ENCODE data around the gene LRRC46. TPM values are rescaled to one million over a fixed set of nuclear protein-coding genes. Genes with fewer than 3 reads are reported as not detected.

Gene LRRC46
- total RNA-seq, 1 donor from 2014 or later = 11.6 TPM

GRCh38 chr17:47877368-47878034 is 46.0 kb downstream of the LRRC46 start:
- Histone ChIP-seq H3K27me3 (ENCODE audit: low read depth) (peaks cover 9% of the 10 kb centered on the region), H3K36me3 (no peaks in the 10 kb centered on the region), H3K27ac (no peak overlapping the region), H3K9me3 (no peaks in the 10 kb centered on the region), H3K4me3 (no peak overlapping the region), H3K4me1 (peaks cover 23% of the 10 kb centered on the region)
- no peak for TF ChIP-seq CTCF (IDR thresholded peaks at IDR 0.05)
- ATAC-seq (no peak), DNase-seq (no peak)
- intact Hi-C loops (cut with DNase I) = no loop called here

DNA sequence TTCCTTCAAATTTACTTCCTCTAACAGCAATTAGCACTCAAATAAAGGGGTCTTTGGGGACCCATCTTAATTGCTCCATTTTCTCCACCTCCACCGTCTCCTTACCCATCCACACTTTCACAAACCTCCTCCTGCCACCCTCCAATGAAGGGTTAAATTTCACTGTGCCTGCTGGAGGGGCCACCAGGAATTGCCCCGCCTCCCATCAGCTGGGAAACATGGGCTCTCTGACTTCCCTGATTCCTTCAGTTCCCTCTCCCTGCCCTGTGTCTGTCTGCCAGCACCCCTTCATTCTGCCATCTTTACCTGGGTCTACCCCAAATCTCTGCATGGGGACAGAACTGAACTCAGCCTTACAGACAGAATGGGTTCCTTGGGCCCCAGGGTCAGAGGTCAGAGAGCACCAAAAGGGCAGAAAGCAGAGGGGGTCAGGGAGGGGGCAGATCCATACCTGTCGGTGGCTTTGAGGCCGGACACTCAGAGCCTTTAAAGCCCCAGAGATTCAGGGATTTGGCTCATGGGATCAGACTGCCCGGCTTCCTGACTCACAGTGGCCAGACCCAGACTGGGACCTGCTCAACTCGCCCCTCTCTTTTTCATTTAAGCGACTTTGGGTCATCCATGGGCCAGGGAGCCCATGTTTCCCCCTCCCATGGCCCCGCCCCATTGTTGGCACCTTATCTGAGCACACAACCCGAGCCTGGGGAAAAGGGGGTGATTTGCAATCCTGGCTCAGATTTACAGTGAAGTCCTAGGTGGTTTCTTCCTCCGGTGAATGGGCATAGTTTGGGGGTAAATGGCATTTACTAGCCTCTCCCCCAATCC is 46.9 kb downstream of the LRRC46 start:
- Histone ChIP-seq H3K27ac (no peak overlapping the region), H3K27me3 (ENCODE audit: low read depth) (peaks cover under 1% of the 10 kb centered on the region), H3K36me3 (no peaks in the 10 kb centered on the region), H3K9me3 (no peaks in the 10 kb centered on the region), H3K4me1 (peaks cover 25% of the 10 kb centered on the region), H3K4me3 (no peak overlapping the region)
- no peak for TF ChIP-seq CTCF (IDR thresholded peaks at IDR 0.05)
- DNase-seq (no peak), ATAC-seq (no peak)
- intact Hi-C loops (cut with DNase I) = no loop called here

DNA sequence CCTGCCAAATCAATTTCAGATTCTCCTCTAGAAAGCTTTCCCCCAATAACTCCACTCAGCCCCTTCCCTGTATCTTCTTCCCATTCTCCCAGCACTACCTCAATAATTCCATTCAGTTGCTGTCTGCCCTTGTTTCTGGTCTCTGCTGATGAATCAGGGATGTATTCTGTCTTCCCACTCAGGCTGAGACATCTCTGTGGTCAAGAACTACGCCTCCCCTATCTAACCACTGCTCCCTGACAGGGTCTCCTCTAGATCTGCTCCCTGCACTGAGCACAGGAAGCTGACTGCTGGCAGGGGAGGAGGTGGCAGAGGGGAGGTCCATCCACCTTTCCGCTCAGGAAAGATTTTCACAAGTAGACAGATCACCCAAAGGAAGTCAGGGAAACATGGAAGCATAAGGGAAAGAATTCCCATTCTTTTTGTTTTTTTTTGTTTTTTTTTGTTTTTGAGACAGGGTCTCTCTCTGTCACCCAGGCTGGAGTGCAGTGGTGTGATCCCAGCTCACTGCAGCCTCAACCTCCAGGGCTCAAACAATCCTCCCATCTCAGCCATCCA is 47.6 kb downstream of the LRRC46 start:
- H3K9me3 ChIP-seq = no peaks in the 10 kb centered on the region
- no peaks in the 10 kb centered on the region for H3K27me3 ChIP-seq (ENCODE audit: low read depth)
- H3K27ac ChIP-seq = no peak overlapping the region
- H3K4me3 ChIP-seq = no peak overlapping the region
- DNase-seq = no peak
- peaks cover 25% of the 10 kb centered on the region for H3K4me1 ChIP-seq
- no peak for ATAC-seq
- no peak for TF ChIP-seq CTCF (IDR thresholded peaks at IDR 0.05)
- intact Hi-C loops (cut with DNase I) = no loop called here
- H3K36me3 ChIP-seq = no peaks in the 10 kb centered on the region

DNA sequence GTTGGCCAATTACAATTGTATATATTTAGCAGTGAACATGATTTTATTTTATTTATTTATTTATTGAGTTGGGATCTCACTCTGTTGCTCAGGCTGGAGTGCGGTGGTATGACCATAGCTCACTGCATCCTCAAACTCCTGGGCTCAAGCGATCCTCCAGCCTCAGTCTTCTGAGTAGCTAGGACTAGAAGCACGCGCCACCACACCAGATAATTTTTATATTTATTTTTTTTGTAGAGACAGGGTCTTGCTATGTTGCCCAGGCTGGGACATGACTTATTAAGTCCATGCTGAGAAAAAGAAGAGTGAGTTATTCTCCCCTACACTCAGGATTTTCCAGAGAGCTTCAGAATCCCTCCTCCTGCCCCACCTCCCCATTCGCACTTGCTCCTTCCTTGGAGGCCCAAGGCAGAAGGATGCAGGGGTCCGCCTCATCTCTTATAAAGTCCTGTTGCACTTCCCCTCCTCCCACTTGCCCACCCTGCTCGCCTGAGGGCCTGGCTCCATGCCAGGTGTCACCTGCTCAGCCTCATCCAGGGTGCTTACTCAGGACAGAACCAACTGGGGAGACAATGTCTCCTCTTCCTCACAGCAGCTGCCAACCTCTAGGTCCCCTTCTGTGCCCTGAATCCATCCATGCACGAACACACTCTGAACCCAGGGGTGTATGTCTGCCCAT is 48.4 kb downstream of the LRRC46 start:
- Histone ChIP-seq H3K4me3 (no peak overlapping the region), H3K27ac (no peak overlapping the region), H3K4me1 (peaks cover 25% of the 10 kb centered on the region), H3K36me3 (no peaks in the 10 kb centered on the region), H3K27me3 (ENCODE audit: low read depth) (no peaks in the 10 kb centered on the region), H3K9me3 (no peaks in the 10 kb centered on the region)
- DNase-seq (no peak), ATAC-seq (no peak)
- no peak for TF ChIP-seq CTCF (IDR thresholded peaks at IDR 0.05)
- intact Hi-C loops (cut with DNase I) = no loop called here

DNA sequence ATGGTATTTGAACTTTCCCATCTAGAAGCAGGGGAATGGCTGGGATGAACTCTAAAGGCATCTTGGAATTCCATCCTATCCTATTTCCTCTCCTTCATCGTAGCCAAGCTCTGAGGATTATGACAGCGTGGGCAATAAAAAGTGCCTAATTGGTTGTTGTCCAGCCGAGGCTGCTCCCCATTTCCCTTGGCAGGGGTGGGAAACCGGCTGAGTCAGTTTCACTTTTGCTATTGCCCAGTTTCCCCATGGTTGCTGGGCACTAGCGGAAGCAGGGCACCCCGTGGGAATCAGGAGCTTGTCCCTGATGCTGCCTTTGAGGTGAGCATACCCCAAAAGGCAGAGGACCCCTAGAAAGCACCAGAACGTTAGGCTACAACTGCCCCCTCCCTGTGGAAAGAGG is 50.8 kb downstream of the LRRC46 start:
- Histone ChIP-seq H3K4me1 (peaks cover 25% of the 10 kb centered on the region), H3K4me3 (peak overlapping the region; percentile 30), H3K9me3 (no peaks in the 10 kb centered on the region), H3K27me3 (ENCODE audit: low read depth) (no peaks in the 10 kb centered on the region), H3K27ac (peak overlapping the region; percentile 63), H3K36me3 (no peaks in the 10 kb centered on the region)
- DNase-seq (no peak), ATAC-seq (peak in 1 of 2 donors; percentile 65)
- no peak for TF ChIP-seq CTCF (IDR thresholded peaks at IDR 0.05)
- intact Hi-C loops (cut with DNase I) = no loop called here
